Raji (cell line): ENCODE measurements around the gene KLHL1.

Source experiments
- POLR2A ChIP-seq: IDR thresholded peaks from 2 replicates; pipeline ENCODE4 v1.6.1; 2011; ENCODE audit warnings: low read depth, low read length, control low read depth; ENCODE audit not compliant: insufficient read depth

KLHL1 gene

DNA sequence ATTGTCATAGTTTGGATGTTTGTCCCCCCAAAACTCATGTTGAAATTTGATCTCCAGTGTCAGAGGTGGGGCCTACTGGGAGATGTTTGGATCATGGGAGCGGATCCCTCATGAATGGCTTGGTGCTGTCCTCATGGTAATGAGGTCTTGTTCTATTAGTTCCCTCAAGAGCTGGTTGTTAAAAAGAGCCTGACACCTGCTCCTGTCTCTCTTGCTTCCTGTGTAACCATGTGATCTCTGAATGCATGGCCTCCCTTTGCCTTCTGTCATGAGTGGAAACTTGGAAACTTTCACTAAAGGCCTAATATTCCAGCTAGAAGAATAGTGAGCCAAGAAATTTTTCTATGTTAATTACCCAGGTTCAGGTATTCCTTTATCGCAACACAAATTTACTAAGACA is 312.0 kb downstream of the KLHL1 start:
- no peak for TF ChIP-seq POLR2A

DNA sequence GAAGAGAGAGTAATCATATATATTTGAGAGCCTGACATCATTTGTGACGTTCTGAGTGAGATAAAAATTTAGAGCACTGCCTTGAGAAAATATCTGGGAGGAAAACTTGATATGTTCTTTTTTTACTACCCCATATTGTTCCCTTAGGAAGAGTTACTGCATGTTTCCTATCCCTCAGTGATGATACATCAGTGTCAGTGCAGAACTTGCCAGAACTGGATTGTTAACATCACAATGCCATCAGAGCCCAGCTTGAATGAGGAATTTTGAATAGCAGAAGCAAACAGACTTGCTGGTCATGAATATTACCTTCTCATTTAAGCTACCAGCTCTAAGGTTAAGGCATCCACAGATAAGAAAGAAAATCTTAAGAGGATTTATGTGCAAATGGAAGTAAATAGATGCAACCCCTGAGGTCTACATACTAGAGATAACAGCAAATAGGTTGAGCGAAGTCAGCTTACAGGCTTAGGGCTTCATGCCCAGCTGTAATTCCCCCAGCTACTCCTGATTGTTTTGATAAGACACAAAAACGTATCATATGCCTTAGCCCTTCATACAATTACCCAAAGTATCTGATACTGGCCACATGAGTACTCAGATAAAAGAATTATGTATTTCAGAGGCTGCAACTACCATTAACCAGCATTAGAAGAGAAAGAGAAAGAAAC is 314.3 kb downstream of the KLHL1 start:
- TF ChIP-seq POLR2A, result no peak

DNA sequence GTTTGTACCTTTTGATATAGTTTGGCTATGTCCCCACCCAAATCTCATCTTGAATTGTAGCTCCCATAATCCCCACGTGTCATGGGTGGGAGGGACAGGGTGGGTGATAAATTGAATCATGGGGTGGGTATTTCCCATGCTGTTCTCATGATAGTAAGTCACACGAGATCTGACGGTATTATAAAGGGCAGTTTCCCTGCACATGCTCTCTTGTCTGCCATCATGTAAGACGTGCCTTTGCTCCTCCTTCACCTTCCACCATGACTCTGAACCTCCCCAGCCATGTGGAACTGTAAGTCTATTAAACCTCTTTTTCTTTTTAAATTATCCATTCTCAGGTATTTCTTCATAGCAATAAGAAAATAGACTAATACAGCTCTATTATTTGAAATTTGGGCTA is 331.3 kb downstream of the KLHL1 start:
- TF ChIP-seq POLR2A, result no peak

DNA sequence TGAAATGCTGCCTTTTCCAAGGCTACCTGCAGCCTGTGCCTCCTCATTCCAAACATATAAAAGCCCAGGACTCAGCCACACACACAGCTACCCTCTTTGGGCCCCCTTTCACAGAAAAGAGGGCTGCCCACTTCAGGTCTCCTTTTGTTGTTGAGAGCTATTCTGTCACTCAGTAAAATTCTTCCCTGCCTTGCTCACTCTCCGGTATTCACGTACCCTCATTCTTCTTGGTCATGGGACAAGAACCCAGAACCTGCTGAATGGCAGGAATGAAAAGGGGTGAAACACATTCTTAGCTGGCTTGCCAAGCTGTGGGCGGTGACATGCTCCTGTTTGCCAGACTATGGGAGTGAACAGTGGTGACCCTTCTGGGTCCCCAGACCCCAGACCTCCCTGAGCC is 338.6 kb downstream of the KLHL1 start:
- TF ChIP-seq POLR2A, result no peak

DNA sequence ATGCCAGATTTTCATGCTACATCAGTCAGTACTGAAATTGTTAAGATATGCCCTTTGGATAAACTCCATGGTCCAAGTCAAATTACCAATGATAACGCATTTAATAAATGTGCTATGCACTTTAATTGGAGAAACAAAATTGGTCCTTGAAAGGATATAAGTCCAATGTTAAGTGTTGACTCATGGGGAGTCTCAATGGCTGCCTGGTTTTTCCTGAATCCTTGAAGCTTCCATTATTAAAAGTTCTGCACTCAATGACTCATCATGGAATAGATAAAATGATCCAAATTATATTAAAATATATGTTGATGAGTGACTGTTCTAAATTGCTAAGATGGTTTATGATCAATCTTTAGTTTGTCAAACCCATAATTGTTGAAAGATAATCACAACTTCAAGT is 346.7 kb downstream of the KLHL1 start:
- no peak for TF ChIP-seq POLR2A

DNA sequence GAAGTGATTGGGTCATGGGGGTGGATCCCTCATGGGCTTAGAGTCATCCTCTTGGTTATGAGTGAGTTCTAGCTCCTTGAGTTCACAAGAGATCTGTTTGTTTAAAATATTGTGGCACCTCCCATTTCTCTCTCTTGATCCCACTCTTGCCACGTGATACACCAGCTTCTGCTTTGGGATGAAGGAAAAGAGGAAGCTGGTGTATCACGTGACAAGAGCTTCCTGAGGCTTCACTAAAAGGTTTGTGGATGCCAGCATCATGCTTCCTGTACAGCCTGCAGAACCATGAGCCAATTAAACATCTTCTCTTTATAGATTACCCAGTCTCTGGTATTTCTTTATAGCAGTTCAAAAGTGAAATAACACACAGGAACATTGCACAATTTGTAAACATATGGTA is 353.2 kb downstream of the KLHL1 start:
- no peak for TF ChIP-seq POLR2A

DNA sequence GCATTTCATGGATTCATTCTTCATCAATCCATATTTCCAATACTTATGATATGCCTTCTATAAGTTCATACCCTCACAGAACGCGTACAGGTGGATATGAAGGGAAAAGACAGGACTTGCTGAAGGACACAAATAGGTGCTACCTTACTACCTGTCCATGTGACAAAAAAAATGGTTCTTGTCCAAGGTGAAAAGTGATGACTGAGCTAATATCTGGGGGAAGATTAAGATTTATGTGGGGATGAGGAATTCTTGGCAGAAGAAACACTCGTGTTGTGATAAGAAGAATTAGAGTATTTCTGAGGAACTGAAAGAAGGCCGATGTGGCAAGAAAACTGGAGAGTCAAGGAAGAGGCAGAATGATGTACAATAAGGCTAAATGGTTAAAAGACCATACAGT is 357.0 kb downstream of the KLHL1 start:
- TF ChIP-seq POLR2A, result no peak

DNA sequence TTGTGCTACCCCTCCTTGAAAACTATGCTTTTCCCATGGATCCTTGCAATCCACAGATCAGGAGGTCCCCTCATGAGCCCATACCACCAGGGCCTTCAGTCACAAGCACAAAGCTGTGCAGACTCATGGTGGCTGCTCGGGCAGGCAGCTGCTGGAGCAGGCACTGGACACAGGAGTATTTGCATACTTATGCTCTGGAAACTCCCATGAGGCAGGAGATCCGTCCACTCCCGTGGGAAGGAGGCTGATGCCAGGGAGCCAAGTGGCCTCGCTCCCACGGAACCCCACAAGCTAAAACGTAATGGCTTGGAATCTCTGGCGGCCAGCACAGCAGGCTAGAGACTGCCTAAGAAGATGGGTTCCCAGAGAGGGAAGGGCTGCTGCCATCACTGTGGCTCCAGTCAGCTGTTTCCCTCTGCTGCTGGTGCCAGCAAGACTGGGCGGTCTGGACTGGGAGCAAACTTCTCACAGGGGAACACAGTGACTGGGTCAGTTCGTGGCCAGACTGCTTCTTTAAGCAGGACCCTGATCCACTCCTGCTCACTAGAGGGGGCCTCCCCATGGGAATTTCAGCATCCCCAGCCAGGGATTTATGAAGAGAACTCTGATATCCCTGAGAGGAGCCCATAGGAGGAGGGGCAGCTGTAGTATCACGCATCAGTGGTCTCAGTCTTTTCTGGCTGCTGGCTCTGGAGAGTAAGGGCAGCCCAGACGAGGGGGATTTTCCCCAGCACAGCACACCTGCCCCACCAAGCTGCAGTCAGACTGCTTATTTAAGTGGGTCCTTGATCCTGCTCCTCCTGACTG is 370.9 kb downstream of the KLHL1 start:
- no peak for TF ChIP-seq POLR2A

DNA sequence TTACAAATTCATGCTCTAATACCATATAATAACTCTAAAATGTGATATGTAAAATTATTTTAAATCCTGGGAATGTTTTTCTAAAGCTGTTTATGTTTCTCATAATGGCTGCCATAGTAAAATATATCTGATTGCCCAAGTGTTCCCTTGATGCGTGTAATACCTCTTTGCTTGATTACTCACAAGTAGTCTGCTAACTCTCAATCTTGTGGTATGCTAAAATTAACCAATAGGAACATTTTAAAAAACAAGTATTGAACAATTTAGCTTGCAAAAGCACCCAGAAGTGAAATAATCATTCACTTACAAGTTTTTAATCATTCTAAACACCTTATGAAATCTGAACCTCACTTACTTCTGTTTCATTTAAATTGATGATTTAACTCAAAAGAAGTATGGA is 386.6 kb downstream of the KLHL1 start:
- TF ChIP-seq POLR2A, result no peak

DNA sequence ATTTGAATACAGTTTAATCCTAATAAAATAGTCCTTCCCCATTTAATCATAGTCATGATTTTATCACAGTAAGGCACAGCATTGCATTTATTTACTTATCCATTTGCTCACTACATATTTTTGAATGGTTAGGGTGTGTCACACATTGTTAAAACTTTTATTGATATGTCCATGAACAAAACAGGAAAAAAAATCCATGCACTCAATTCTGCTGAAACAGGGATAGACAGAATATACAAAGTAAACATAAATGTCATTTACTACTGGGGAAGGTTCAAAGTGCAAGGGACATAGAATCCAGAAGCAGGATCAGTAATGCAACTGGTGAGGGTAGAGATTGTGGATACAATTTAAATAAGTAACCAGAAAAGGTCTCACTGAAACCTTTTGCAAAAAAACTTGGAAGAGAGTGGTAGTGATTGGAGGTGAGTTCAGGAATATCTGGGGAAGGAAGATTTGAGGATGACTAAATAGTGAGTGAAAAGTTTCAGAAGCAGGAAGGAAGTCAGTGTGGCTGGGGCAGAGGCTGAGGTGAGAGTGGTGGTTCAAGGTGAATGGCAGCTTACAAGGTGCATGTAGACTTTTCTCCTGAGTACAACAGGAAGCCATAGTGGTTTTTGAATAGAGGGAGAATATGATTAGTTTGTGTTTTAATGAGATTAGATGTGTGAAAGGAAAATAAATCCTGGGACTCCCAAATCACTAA is 387.8 kb downstream of the KLHL1 start:
- TF ChIP-seq POLR2A, result no peak

DNA sequence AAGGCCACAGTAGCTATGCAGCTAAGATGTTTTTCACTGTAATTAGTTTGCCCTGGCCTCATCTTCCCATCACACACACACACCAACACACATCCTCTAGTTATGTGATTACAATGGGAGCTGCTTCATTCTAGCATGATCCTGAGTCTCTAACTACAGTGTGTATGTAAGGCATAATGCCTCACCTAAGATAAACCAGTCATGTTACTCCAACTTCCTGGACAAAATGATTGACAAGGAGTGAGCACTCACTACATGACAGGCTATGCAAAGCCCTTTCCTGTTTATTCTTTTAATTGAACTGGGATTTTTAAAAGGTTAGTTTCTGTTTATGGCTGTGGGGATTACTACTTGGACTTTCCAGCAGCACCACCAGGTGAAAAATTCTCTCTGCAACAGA is 401.4 kb downstream of the KLHL1 start:
- TF ChIP-seq POLR2A, result no peak

DNA sequence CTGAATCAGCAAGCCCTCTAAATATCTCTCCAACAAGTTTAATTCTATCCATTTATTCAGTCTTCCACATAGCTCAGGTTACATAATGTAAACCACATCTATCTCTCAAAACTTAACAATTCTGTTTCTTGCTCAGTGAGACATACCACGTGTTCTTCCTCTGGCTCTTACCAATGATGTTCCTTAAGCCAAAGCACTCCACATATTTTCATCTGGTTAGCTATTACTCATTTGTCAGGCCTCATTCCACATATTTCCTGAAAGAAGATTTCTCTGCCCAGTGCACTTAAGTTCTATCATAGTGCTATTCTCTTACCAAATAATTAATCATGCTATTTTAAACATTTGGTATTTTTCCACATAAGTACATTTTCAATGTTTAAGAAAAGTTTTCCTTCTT is 403.9 kb downstream of the KLHL1 start:
- no peak for TF ChIP-seq POLR2A

DNA sequence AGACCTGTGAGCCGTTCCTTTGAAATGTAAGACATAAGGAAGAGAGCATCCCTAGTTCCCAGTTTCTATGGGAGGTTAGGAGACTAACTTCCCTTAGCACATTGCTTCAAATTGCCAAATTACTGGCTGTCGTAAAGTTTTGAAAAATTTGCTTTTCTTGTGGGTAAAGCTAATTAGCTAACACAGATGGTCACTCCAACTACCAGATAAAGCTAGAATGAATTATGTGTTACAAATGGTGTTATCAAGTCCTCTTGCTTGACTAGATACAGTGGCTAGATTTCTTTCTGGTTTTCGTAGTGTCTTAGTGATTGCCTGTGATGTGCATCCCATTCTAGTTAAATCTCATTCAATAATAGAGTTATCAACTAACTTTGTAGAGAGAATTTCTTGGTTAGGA is 417.3 kb downstream of the KLHL1 start:
- TF ChIP-seq POLR2A, result no peak

DNA sequence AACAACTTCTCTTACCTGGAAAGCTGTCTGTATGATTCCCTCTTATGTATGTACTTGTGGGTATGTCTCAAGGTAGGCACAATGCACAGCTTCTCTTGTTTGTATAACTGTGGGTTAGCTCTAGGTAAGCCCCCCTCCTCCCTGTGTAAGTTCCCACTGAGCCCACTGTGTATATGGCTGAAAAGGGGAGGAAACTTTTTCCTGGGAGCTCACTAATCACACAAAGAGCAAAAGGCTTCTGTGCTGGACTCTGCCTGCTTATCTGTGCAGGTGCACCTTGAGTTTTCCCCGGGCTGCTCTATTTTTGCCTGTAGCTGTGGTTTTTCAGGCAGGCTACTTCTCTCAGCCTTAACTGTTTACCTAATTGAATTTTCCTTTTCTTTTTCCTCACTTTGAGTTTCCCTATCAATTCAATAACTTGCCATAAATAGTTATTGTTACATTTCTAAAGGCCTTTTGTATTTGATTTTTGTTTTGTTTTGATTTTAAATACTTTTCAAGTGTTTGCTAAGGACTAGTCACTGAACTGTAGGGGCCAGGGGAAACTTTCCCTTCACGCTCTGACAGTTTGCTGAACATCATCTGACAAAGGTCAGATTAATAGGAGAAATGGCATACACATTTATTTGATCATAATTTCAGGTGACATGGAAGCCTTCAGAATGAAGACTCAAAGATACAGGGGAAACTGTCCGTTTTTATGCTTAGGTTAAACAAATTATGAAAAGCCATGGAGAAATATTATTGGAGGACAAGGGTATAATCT is 424.1 kb downstream of the KLHL1 start:
- no peak for TF ChIP-seq POLR2A

DNA sequence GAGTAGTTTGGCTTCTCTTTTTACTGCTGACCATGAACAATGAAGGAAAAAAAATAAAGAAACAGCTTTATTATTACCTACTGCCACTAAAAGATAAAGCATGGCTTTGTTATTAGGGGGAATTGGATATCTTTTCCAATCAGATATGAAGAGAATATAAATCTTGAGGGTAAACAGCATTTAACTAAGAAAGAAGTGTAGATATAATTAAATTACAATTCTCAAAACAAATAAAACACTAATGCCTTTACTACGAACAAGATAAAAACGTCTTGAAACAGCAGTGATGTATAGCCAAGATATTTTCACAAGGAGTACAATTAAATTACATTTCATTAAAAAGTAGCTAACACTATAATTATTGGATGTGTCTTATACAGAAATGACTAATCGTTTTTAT is 426.5 kb downstream of the KLHL1 start:
- TF ChIP-seq POLR2A, result no peak

DNA sequence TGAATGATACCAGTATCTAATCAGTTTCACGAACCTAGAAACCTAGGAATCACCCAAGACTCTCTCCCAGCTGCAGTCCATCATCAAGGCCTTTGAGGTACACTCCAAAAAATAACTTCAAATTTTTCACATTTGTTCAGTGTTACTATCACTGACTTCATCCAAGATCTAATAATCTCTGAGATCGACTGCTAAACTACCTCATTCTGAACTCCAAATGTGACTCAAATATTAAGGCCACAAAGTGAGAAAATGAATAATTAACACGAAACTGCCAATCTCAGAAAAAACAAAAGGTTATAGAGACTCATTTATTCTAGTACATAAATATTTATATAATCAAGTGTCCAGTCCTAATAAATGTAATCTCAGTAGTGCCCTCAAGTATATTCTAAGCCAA is 430.9 kb downstream of the KLHL1 start:
- TF ChIP-seq POLR2A, result no peak

DNA sequence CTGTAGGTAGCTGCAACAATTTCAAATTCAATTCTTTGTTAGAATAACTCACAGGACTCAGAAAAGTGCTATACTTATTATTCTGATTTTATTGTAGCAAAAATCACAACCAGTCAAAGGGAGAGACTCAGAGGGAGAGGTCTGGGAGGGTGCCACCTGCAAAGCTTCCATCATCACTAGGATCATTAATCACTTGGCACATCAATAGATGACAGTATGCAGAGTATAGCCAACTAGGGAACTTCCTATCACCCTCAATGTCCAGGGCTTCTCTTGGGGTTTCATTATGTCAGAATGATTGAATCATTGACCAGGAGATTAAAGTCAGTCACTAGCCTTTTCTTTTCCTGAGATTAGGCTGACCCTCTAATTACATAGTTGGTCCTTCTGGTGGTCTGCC is 432.0 kb downstream of the KLHL1 start:
- no peak for TF ChIP-seq POLR2A
